ENCODE results near the gene ASTN2. TPM values are rescaled to one million over a fixed set of nuclear protein-coding genes. Genes with fewer than 3 reads are reported as not detected.

ASTN2 gene
- total RNA-seq, 1 donor from 2014 or later = 13.6 TPM

DNA sequence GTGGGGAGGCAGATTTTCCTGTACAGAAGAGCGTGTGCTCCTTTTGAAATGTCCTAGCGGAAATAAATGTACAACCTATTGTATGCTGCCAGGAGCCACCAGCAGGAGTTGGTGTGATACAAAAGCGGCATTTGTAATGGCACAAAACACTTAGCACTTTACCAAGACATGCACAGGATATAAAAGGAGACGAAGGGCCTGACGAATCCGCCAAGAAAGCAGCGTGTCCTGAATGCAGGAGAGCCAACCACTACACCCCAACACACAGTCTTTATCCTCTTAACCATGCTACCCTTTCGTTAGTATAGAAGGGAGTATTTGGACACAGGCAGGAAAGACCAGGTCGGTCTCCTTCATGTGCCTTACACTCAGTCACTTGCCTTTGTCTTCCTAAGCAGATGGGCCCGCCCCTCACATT, 509.7 kb downstream of the ASTN2 start:
- no peak overlapping the region for H3K4me3 ChIP-seq (ENCODE audit: insufficient read depth, low read depth, low read length)
- no peak overlapping the region for H3K27ac ChIP-seq (ENCODE audit: low read depth, low read length)
- TF ChIP-seq, protein P1, sequence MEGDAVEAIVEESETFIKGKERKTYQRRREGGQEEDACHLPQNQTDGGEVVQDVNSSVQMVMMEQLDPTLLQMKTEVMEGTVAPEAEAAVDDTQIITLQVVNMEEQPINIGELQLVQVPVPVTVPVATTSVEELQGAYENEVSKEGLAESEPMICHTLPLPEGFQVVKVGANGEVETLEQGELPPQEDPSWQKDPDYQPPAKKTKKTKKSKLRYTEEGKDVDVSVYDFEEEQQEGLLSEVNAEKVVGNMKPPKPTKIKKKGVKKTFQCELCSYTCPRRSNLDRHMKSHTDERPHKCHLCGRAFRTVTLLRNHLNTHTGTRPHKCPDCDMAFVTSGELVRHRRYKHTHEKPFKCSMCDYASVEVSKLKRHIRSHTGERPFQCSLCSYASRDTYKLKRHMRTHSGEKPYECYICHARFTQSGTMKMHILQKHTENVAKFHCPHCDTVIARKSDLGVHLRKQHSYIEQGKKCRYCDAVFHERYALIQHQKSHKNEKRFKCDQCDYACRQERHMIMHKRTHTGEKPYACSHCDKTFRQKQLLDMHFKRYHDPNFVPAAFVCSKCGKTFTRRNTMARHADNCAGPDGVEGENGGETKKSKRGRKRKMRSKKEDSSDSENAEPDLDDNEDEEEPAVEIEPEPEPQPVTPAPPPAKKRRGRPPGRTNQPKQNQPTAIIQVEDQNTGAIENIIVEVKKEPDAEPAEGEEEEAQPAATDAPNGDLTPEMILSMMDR (IDR thresholded peaks at IDR 0.05; ENCODE audit: insufficient read depth, low read depth, low read length) = no peak
- TF ChIP-seq EZH2 (IDR thresholded peaks at IDR 0.05; ENCODE audit: insufficient read depth, low read length) = no peak
- no peaks in the 10 kb centered on the region for H3K9me3 ChIP-seq (ENCODE audit: insufficient read depth, low read depth, low read length)
- H3K27me3 ChIP-seq (ENCODE audit: insufficient read depth, low read length) = no peaks in the 10 kb centered on the region
- H2AFZ ChIP-seq (ENCODE audit: low read depth, low read length) = no peak overlapping the region
- H3K4me2 ChIP-seq (ENCODE audit: low read length) = no peak overlapping the region
- DNase-seq (ENCODE audit: low read depth) = no peak
- H4K20me1 ChIP-seq (ENCODE audit: insufficient read depth, low read length) = no peaks in the 10 kb centered on the region
- no peak overlapping the region for H3K4me3 Mint-ChIP-seq (ENCODE audit: unreplicated experiment)
- H3K27me3 Mint-ChIP-seq (ENCODE audit: low read depth, unreplicated experiment) = no peaks in the 10 kb centered on the region
- H3K4me1 Mint-ChIP-seq (ENCODE audit: low read depth, unreplicated experiment) = peaks cover 8% of the 10 kb centered on the region
- H3K9ac ChIP-seq (ENCODE audit: low read length) = no peak overlapping the region
- H3K36me3 Mint-ChIP-seq (ENCODE audit: low read depth, unreplicated experiment) = no peaks in the 10 kb centered on the region
- no peak for FAIRE-seq
- no peaks in the 10 kb centered on the region for H3K36me3 ChIP-seq (ENCODE audit: insufficient read depth, low read length)
- H3K79me2 ChIP-seq (ENCODE audit: insufficient read depth, low read length) = no peaks in the 10 kb centered on the region
- H3K4me1 ChIP-seq (ENCODE audit: insufficient read depth, low read length) = no peaks in the 10 kb centered on the region
- peaks cover 2% of the 10 kb centered on the region for H3K9me3 Mint-ChIP-seq (ENCODE audit: unreplicated experiment)
- no peak overlapping the region for H3K27ac Mint-ChIP-seq (ENCODE audit: unreplicated experiment)

DNA sequence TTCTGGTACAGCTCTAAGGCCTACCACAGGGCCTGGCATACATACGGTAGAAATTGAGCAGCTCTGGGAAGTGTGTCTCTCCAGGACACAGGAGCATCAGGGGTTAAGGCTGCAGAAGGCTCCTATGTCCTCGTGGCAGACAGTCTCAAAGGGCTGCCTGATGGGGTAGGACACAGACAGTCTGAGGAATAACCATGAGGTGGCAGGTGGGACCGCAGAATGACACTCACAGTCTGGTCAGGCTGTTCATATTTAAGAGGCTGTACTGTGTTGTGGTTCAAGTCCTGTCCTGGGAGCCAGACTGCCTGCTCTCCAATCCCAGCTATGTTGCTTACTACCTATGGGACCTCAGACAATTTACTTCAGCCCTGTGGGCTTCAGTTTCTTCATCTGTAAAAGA, 510.7 kb downstream of the ASTN2 start:
- Mint-ChIP-seq H3K9me3 (ENCODE audit: unreplicated experiment) (peaks cover 2% of the 10 kb centered on the region), H3K27me3 (ENCODE audit: low read depth, unreplicated experiment) (no peaks in the 10 kb centered on the region), H3K4me3 (ENCODE audit: unreplicated experiment) (no peak overlapping the region), H3K36me3 (ENCODE audit: low read depth, unreplicated experiment) (no peaks in the 10 kb centered on the region), H3K4me1 (ENCODE audit: low read depth, unreplicated experiment) (peaks cover 17% of the 10 kb centered on the region), H3K27ac (ENCODE audit: unreplicated experiment) (no peak overlapping the region)
- Histone ChIP-seq H3K27me3 (ENCODE audit: insufficient read depth, low read length) (no peaks in the 10 kb centered on the region), H3K9me3 (ENCODE audit: insufficient read depth, low read depth, low read length) (no peaks in the 10 kb centered on the region), H3K4me2 (ENCODE audit: low read length) (no peak overlapping the region), H3K27ac (ENCODE audit: low read depth, low read length) (no peak overlapping the region), H3K79me2 (ENCODE audit: insufficient read depth, low read length) (no peaks in the 10 kb centered on the region), H3K4me1 (ENCODE audit: insufficient read depth, low read length) (no peaks in the 10 kb centered on the region), H3K9ac (ENCODE audit: low read length) (no peak overlapping the region), H4K20me1 (ENCODE audit: insufficient read depth, low read length) (no peaks in the 10 kb centered on the region), H2AFZ (ENCODE audit: low read depth, low read length) (no peak overlapping the region), H3K36me3 (ENCODE audit: insufficient read depth, low read length) (no peaks in the 10 kb centered on the region), H3K4me3 (ENCODE audit: insufficient read depth, low read depth, low read length) (no peak overlapping the region)
- no peak for TF ChIP-seq EZH2 (IDR thresholded peaks at IDR 0.05; ENCODE audit: insufficient read depth, low read length)
- TF ChIP-seq, protein P1 (IDR thresholded peaks at IDR 0.05; ENCODE audit: insufficient read depth, low read depth, low read length) = no peak
- no peak for DNase-seq (ENCODE audit: low read depth)
- FAIRE-seq = no peak

DNA sequence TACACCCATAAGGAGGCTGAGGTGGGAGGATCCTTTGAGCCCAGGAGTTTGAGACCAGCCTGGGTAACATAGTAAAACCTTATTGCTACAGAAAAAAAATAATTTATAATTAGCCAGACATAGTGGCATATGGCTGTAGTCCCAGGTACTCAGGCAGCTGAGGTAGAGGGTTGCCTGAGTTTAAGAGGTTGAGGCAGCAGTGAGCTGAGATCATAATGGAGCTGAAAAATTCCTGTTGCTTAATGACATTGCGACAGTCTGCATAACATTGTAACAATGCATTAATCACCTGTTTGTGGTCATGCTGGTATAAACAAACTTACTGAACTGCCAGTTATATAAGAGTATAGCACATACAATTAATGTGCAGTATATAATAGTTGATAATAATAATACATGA, 513.6 kb downstream of the ASTN2 start:
- Mint-ChIP-seq H3K27me3 (ENCODE audit: low read depth, unreplicated experiment) (no peaks in the 10 kb centered on the region), H3K27ac (ENCODE audit: unreplicated experiment) (no peak overlapping the region), H3K4me1 (ENCODE audit: low read depth, unreplicated experiment) (peaks cover 13% of the 10 kb centered on the region), H3K9me3 (ENCODE audit: unreplicated experiment) (peaks cover 4% of the 10 kb centered on the region), H3K4me3 (ENCODE audit: unreplicated experiment) (no peak overlapping the region), H3K36me3 (ENCODE audit: low read depth, unreplicated experiment) (no peaks in the 10 kb centered on the region)
- no peaks in the 10 kb centered on the region for H3K9me3 ChIP-seq (ENCODE audit: insufficient read depth, low read depth, low read length)
- no peak overlapping the region for H3K4me2 ChIP-seq (ENCODE audit: low read length)
- no peak for FAIRE-seq
- no peak overlapping the region for H3K4me3 ChIP-seq (ENCODE audit: insufficient read depth, low read depth, low read length)
- H3K9ac ChIP-seq (ENCODE audit: low read length) = no peak overlapping the region
- TF ChIP-seq EZH2 (IDR thresholded peaks at IDR 0.05; ENCODE audit: insufficient read depth, low read length) = no peak
- TF ChIP-seq, protein P1 (IDR thresholded peaks at IDR 0.05; ENCODE audit: insufficient read depth, low read depth, low read length) = no peak
- no peaks in the 10 kb centered on the region for H3K4me1 ChIP-seq (ENCODE audit: insufficient read depth, low read length)
- H3K27ac ChIP-seq (ENCODE audit: low read depth, low read length) = no peak overlapping the region
- peak; percentile 8 for DNase-seq (ENCODE audit: low read depth)
- no peaks in the 10 kb centered on the region for H3K79me2 ChIP-seq (ENCODE audit: insufficient read depth, low read length)
- no peaks in the 10 kb centered on the region for H4K20me1 ChIP-seq (ENCODE audit: insufficient read depth, low read length)
- H3K27me3 ChIP-seq (ENCODE audit: insufficient read depth, low read length) = no peaks in the 10 kb centered on the region
- H3K36me3 ChIP-seq (ENCODE audit: insufficient read depth, low read length) = no peaks in the 10 kb centered on the region
- H2AFZ ChIP-seq (ENCODE audit: low read depth, low read length) = no peak overlapping the region
